ENCODE measurements around the gene FIBCD1.

GRCh38 chr9:130887494-130888144 is 51.4 kb downstream of the FIBCD1 start:
- TF ChIP-seq, protein P1, sequence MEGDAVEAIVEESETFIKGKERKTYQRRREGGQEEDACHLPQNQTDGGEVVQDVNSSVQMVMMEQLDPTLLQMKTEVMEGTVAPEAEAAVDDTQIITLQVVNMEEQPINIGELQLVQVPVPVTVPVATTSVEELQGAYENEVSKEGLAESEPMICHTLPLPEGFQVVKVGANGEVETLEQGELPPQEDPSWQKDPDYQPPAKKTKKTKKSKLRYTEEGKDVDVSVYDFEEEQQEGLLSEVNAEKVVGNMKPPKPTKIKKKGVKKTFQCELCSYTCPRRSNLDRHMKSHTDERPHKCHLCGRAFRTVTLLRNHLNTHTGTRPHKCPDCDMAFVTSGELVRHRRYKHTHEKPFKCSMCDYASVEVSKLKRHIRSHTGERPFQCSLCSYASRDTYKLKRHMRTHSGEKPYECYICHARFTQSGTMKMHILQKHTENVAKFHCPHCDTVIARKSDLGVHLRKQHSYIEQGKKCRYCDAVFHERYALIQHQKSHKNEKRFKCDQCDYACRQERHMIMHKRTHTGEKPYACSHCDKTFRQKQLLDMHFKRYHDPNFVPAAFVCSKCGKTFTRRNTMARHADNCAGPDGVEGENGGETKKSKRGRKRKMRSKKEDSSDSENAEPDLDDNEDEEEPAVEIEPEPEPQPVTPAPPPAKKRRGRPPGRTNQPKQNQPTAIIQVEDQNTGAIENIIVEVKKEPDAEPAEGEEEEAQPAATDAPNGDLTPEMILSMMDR (IDR thresholded peaks at IDR 0.05; ENCODE audit: insufficient read depth, low read depth, low read length), result no peak
- TF ChIP-seq EZH2 (IDR thresholded peaks at IDR 0.05; ENCODE audit: insufficient read depth, low read length), result no peak

All from astrocyte (in vitro differentiated cells and primary cell).